Thyroid gland (tissue), 4 donors: ENCODE measurements around the gene FAAP100.

Experiments
- CTCF ChIP-seq, 6 experiments: fragments of 200-600 bp in 3 of 6; fragments of 450-650 bp in 3 of 6; sonication (generic) in 3 of 6; IDR thresholded peaks; one replicate each; pipeline ENCODE4 v1.5.1; 2016 to 2019; ENCODE audit warnings: antibody characterized with exemption in 6 of 6, mild to moderate bottlenecking in 2 of 6, inconsistent platforms in 1 of 6, moderate library complexity in 1 of 6
- POLR2A ChIP-seq, 2 donors: fragments of 450-650 bp; IDR thresholded peaks; one replicate each; pipeline ENCODE4 v1.6.1; 2017; ENCODE audit warnings: antibody characterized with exemption in 2 of 2, mild to moderate bottlenecking in 2 of 2, moderate library complexity in 1 of 2

- TF ChIP-seq CTCF (IDR thresholded peaks at IDR 0.05) (no peak), POLR2A (IDR thresholded peaks at IDR 0.05) (no peak)
Measured at GRCh38 chr17:81558115-81558468, 5.9 kb upstream of the FAAP100 start.
